Activated CD8-positive, alpha-beta memory T cell treated with anti-CD3 and anti-CD28 coated beads, Interleukin-2, amount 50 U/mL, for 1 hour (primary cell): Measurements from ENCODE around the gene POLG2.
"Not testable (repeated sequence)": the region's sequence is repeated elsewhere in the genome, so short reads cannot be mapped to it uniquely, and the experiment has no call there.

Experiments used
- DNase-seq: peaks from one replicate; pipeline ENCODE4 v3.0.0-alpha.2; 2020; ENCODE audit errors: extremely low read depth

Gene POLG2

GRCh38 chr17:64505340-64506200 is 8.7 kb upstream of the POLG2 start:
- peak; percentile 60 for DNase-seq

GRCh38 chr17:64504769-64505339 is 8.0 kb upstream of the POLG2 start:
- DNase-seq, result no peak

- no peak for DNase-seq
These were observed 7.2 kb upstream of the POLG2 start for GRCh38 chr17:64503821-64504768.

GRCh38 chr17:64503341-64503740 is 6.5 kb upstream of the POLG2 start:
- no peak for DNase-seq

GRCh38 chr17:64502809-64503208 is 6.0 kb upstream of the POLG2 start:
- no peak for DNase-seq

GRCh38 chr17:64502021-64502420 is 5.2 kb upstream of the POLG2 start:
- DNase-seq, result no peak

- DNase-seq, result no peak
These were observed 4.3 kb upstream of the POLG2 start for GRCh38 chr17:64500862-64501765.

GRCh38 chr17:64500487-64500859 is 3.6 kb upstream of the POLG2 start:
- no peak for DNase-seq

- DNase-seq, result no peak
These were observed 3.1 kb upstream of the POLG2 start for GRCh38 chr17:64499805-64500486.

GRCh38 chr17:64498308-64499203 is 1.7 kb upstream of the POLG2 start:
- DNase-seq, result no peak

- no peak for DNase-seq
These were observed 746 bp upstream of the POLG2 start for GRCh38 chr17:64497565-64498035.

GRCh38 chr17:64496348-64496785 is 487 bp downstream of the POLG2 start:
- DNase-seq, result no peak

- not testable (repeated sequence) for DNase-seq
These were observed 1.6 kb downstream of the POLG2 start for GRCh38 chr17:64495300-64495699.

- no peak for DNase-seq
These were observed 2.7 kb downstream of the POLG2 start for GRCh38 chr17:64494121-64494520.

- DNase-seq, result no peak
These were observed 4.3 kb downstream of the POLG2 start for GRCh38 chr17:64492481-64493109.

GRCh38 chr17:64491994-64492393 is 4.9 kb downstream of the POLG2 start:
- no peak for DNase-seq

- DNase-seq, result no peak
These were observed 5.6 kb downstream of the POLG2 start for GRCh38 chr17:64491034-64491860.

- no peak for DNase-seq
These were observed 8.6 kb downstream of the POLG2 start for GRCh38 chr17:64488301-64488700.
